ENCODE measurements around the gene SCTR. TPM values are rescaled to one million over a fixed set of nuclear protein-coding genes. Genes with fewer than 3 reads are reported as not detected.

SCTR gene
- total and polyA plus RNA-seq, 2 of the 13 experiments (the other 11 are each of a cell fraction or from before 2014, with no cell fraction given) = not detected

GRCh38 chr2:119438726-119439284 is 85.5 kb downstream of the SCTR start (continued):
- TF ChIP-seq PRDM4 (CRISPR knock-in tag; IDR thresholded peaks at IDR 0.05; ENCODE audit: borderline replicate concordance) (no peak), SAFB2 (CRISPR knock-in tag; IDR thresholded peaks at IDR 0.05; ENCODE audit: borderline replicate concordance, low read depth) (no peak), HDAC6 (IDR thresholded peaks at IDR 0.05; ENCODE audit: low read depth, low read length) (no peak), SRSF9 (IDR thresholded peaks at IDR 0.05; ENCODE audit: borderline replicate concordance, insufficient read depth, low read depth, low read length, poor library complexity, severe bottlenecking) (no peak), ZNF678 (CRISPR knock-in tag; IDR thresholded peaks at IDR 0.05) (no peak), ZNF777 (CRISPR knock-in tag; IDR thresholded peaks at IDR 0.05) (no peak), ZNF34 (CRISPR knock-in tag; IDR thresholded peaks at IDR 0.05; ENCODE audit: borderline replicate concordance) (no peak)

- POLR2A ChIA-PET = interaction anchor here (0.6 to 1.6 kb wide), 10 partner anchors 9 to 241 kb away, joined by 3 to 8 read pairs (median 4); partner anchors contain the start of genes C2orf76, DBI and TMEM177
- TF ChIP-seq LCORL (IDR thresholded peaks at IDR 0.05) (no peak), LCORL (CRISPR knock-in tag; IDR thresholded peaks at IDR 0.05) (0 out of 2 replicates have a peak, but pooled peaks have one; percentile 60), ZNF788 (CRISPR knock-in tag; IDR thresholded peaks at IDR 0.05; ENCODE audit: borderline replicate concordance) (peak; percentile 70; the same call in 1 of the 2 replicates), CENPX (CRISPR knock-in tag; IDR thresholded peaks at IDR 0.05) (no peak), PBX3 (CRISPR knock-in tag; IDR thresholded peaks at IDR 0.05; ENCODE audit: borderline replicate concordance) (no peak), ZNF350 (CRISPR knock-in tag; IDR thresholded peaks at IDR 0.05; ENCODE audit: borderline replicate concordance, low read depth) (no peak; the same call in 1 of the 2 replicates), NFRKB (IDR thresholded peaks at IDR 0.05) (no peak), ARNTL (CRISPR knock-in tag; IDR thresholded peaks at IDR 0.05) (peak; percentile 65), ZSCAN21 (CRISPR knock-in tag; IDR thresholded peaks at IDR 0.05; ENCODE audit: borderline replicate concordance) (no peak), LBX2 (CRISPR knock-in tag; IDR thresholded peaks at IDR 0.05; ENCODE audit: borderline replicate concordance) (no peak), FOXO1 (CRISPR knock-in tag; IDR thresholded peaks at IDR 0.05) (peak; percentile 50; the same call in 1 of the 2 replicates)
Measured at GRCh38 chr2:119438128-119438656, 86.1 kb downstream of the SCTR start.

More at GRCh38 chr2:119438128-119438656, 86.1 kb downstream of the SCTR start:
- H3K27ac ChIP-seq (ENCODE audit: extremely low read length, insufficient read depth, low read length) = peak overlapping the region; percentile 76
- peak overlapping the region; percentile 72 for H3K4me2 ChIP-seq (ENCODE audit: low read depth, low read length)
- CTCF ChIA-PET (ENCODE audit: low intra/inter-chr PET ratio, low total read pairs) = no interaction called here
- DNase-seq (ENCODE audit: low spot score) (peak; percentile 88), ATAC-seq (peak; percentile 78), FAIRE-seq (peak; percentile 91)
- H4K20me1 ChIP-seq (ENCODE audit: insufficient read depth, low read length) = peaks cover 17% of the 10 kb centered on the region; the same call in 1 of the 2 replicates
- 9% methylated on average over 6 of the region's 6 CpGs for WGBS (ENCODE audit: low lambda C conversion rate)
- H3K79me2 ChIP-seq (ENCODE audit: insufficient read depth, low read length) = peaks cover 54% of the 10 kb centered on the region
- H3K36me3 ChIP-seq (replicated peaks in 1 of 2; ENCODE audit: control insufficient read depth in 1 of 2, insufficient read depth in 2 of 2, low read length in 2 of 2) = peaks cover 0 to 2% of the 10 kb centered on the region in 2 experiments; a peak in 3 of 5 replicates
- H2AFZ ChIP-seq (ENCODE audit: low read length) = no peak overlapping the region
- in situ Hi-C loops (cut with HindIII; ENCODE audit: extremely low pct_ligation_motif_present, low pct_unique_long_range_greater_than_20kb) (loop anchor here (5.0 kb wide), 1 partner anchor 34 kb away; no protein-coding TSS in a partner anchor), intact Hi-C loops (cut with micrococcal nuclease; ENCODE audit: unreplicated experiment) (no loop called here)
- H3K4me1 ChIP-seq (ENCODE audit: insufficient read depth, low read length) = peaks cover 98% of the 10 kb centered on the region
- H3K9ac ChIP-seq (ENCODE audit: insufficient read depth, low read depth, low read length) = peak overlapping the region; percentile 25; the same call in 1 of the 2 replicates
- BruUV-seq (replicated peaks) = no TSS peak
- no peaks in the 10 kb centered on the region for H3K9me3 ChIP-seq (ENCODE audit: low read length)
- H3K27me3 ChIP-seq (ENCODE audit: control insufficient read depth in 1 of 2, insufficient read depth in 2 of 2, low read length in 2 of 2) = no peaks in the 10 kb centered on the region; a peak in 1 of 5 replicates
- peak overlapping the region in 1 of 3 experiments; percentile 33; a peak in 2 of 6 replicates for H3K4me3 ChIP-seq (replicated peaks in 1 of 3; ENCODE audit: insufficient read depth in 1 of 3, low read depth in 2 of 3, low read length in 3 of 3)
